GM20000 (cell line): ENCODE results near the gene GATA1.

Experiments used
- DNase-seq: peaks from one replicate; pipeline ENCODE4 v3.0.0; 2012; ENCODE audit warnings: low spot score
- TF ChIP-seq, protein P1 (sequence below): IDR thresholded peaks from 2 replicates; pipeline ENCODE4 v1.5.1; 2012; ENCODE audit warnings: mild to moderate bottlenecking, control low read depth; ENCODE audit errors: extremely low read depth, missing control alignments

Gene GATA1

DNA sequence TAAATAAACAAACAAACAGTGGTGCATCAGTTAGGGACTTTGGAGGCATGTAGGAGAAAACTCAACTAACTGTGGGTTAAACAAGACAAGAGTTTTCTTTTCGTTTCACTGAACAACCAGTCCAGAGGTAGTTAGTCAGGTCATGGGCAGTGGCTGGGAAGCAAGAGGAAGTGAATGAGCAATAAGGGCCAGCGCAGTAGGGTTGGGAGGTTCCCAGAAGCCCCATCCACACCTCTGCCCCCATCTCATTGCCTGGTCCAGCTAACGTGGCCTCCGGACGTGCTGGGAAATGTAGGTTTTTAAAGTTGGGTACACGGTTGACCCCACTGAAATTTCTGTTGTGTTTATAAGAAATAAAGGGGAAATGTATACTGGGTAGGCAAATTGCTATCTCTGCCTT, 16.1 kb upstream of the GATA1 start:
- DNase-seq = no peak
- TF ChIP-seq, protein P1, sequence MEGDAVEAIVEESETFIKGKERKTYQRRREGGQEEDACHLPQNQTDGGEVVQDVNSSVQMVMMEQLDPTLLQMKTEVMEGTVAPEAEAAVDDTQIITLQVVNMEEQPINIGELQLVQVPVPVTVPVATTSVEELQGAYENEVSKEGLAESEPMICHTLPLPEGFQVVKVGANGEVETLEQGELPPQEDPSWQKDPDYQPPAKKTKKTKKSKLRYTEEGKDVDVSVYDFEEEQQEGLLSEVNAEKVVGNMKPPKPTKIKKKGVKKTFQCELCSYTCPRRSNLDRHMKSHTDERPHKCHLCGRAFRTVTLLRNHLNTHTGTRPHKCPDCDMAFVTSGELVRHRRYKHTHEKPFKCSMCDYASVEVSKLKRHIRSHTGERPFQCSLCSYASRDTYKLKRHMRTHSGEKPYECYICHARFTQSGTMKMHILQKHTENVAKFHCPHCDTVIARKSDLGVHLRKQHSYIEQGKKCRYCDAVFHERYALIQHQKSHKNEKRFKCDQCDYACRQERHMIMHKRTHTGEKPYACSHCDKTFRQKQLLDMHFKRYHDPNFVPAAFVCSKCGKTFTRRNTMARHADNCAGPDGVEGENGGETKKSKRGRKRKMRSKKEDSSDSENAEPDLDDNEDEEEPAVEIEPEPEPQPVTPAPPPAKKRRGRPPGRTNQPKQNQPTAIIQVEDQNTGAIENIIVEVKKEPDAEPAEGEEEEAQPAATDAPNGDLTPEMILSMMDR = no peak

DNA sequence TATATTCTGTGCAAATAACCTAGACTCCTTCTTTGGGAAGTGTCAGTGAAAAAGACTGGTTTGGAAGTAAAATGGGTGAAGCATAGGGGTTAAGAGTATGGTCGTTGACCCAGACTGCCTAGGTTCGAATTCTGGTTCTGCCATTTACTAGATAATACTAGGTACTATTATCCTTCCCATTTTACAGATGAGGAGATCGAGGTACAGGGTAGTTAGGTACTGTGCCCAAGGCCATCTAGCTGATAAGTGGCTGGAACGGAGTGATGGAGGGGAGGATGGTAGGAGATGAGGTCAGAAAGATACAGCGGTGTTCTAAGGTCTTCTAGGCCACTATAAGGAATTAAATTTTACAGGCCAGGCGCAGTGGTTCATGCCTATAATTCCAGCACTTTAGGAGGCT, 13.8 kb upstream of the GATA1 start:
- TF ChIP-seq, protein P1 = no peak
- DNase-seq = no peak

DNA sequence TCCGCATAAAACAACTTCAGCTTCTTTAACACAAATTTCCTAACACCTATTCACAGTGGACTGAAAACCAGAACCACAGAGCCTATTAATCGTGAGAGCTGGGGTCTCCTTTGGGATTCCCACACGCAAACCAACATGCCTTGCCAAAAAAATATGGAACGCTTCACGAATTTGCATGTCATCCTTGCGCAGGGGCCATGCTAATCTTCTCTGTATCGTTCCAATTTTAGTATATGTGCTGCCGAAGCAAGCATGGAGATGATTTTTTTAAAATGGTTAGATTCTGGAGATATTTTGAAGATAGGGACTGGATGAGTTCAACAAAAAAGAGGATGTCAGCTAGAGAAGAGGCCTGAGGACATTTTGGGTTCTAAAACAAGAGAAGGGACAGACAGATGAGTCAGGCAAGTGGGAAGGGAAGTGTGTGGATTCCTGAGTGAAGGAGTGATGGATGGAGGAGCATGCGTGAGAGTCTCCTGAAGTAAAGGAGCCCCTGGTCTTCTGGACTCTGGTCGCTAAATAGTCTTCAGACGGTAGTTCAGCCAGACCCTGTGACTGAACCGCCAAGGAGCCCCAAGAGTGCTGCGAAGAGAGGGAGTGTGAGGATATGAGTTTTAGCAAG, 9.5 kb upstream of the GATA1 start:
- DNase-seq = no peak
- TF ChIP-seq, protein P1 = no peak

GRCh38 chrX:48779399-48779798, 7.0 kb upstream of the GATA1 start:
- DNase-seq = no peak
- TF ChIP-seq, protein P1 = no peak

DNA sequence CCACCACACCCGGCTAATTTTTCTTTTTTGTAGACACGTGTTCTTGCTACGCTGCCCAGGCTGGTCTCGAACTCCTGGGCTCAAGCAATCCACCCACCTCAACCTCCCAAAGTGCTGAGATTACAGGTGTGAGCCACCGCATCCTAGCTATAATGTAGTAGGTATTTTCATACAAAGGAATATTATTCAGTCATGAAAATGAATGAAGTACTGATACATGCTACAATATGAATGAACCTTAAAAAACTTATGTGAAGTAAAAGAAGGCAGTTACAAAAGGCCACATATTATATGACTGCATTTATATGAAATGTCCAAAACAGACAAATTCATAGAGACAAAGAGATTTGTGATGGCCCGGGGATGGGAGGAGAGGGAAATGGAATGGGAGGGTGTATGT, 4.7 kb upstream of the GATA1 start:
- DNase-seq = no peak
- TF ChIP-seq, protein P1 = no peak

DNA sequence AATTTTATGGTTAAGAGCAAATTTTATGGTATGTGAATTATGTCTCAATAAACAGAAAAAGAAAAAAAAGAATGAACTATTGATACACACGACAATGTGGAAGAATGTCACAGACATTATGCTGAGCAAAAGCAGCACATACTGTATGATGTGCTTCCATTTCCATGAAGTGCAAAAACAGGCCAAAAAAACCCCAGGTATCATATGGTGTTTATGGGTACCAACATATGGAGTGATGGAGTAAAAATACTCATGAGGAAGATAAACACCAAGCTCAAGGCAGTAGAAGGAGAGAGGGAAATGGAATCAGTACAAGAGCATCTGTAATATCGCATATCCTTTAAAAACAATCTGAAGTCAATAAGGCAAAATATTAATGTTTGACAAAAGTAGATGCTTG, 4.2 kb upstream of the GATA1 start:
- TF ChIP-seq, protein P1 = no peak
- DNase-seq = no peak

DNA sequence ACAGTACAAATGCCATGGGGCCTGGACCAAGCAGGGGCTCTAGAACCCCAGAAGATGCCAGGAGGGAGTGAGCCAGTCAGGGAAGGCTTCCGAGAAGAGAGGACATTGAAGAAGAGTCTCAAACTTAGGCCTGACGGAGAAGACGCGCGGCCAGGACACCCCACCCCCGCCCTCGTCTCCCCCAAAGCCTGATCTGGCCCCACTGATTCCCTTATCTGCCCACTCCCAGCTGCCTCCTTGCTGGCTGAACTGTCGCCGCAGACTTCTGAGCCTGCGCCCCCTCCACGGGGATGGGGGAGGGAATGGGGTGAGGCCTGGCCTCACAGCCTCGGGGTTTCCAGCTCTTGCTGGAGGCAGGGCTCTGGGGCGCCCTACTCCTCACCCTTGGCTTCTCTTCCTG, 3.6 kb upstream of the GATA1 start:
- TF ChIP-seq, protein P1 = no peak
- no peak for DNase-seq
